ENCODE results near the gene PRAF2.
A peak's percentile ranks its signal among the peaks of the same experiment; 100 is the strongest.

The PRAF2 gene

DNA sequence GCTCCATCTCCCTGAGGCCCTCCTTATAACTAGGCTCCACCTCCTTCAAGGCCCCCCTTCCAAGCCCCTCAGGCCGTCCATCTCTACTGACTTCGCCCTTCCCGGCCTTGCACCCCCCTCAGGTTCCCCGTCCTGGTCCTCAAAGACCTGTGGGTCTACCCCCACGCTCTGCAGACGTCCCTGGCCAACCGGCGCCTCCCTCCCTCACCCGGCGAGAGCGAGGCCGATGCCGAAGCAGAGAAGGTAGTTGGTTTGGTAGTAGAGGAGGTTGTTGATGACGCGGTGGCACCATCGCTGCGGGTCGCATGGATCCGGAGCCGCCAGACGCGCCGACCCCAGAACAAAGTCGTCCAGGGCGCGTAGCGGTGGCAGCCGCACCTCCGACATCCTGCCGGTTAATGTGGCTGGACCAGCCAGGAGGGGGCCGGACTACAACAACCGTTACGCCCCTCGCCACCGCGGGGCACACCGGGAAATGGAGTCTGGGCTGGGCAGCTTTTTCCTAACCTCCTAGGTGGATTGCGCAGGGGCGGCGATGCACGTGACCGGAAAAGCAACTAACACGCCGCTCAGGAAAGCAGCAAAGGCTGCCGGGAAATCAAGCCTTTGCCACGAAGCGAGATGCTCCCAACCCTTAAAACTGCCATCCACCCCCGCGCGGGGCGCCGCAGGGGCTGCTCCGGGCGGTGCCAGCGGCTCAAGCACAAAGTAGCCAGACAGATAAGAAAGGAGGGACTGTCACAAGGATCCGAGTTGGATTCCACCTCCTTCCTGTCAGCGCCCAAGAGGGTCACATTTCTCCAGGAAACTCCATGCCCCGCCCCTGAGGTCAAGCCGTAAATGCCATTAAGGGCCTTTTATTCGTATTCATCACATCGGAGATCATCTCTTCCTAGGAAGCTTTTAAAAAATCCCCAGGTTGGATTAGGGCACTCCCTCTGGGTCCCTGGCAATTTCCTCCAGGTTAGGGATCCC, at the start of gene PRAF2:
PRAF2 (minus strand) TSS at position 402 of the 975 bp plus-strand sequence; CDS start at position 387, 15 bp downstream.
- peak; percentile 87 for DNase-seq

DNA sequence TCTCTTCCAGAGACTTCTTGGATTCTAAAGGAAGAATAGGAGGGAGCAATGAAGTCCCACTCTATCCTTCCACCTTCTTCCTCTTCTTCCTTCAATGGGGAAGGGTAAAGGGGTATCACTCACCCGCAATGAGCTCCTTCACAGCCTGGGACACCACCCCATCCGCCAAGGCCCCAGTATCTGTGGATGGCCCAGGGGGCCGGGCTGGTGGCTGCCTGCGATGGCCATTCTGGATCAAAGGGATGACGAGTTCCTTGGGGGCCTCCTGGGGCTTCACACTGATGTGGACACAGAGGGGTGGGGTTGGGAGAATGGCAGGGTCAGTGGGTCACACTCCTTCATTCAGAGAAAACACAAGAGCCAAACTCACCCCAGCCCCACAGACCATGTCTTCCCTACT, 48.7 kb upstream of the PRAF2 start:
- DNase-seq: no peak

GRCh38 chrX:49120091-49120490, 46.3 kb upstream of the PRAF2 start:
- peak; percentile 27 for DNase-seq

DNA sequence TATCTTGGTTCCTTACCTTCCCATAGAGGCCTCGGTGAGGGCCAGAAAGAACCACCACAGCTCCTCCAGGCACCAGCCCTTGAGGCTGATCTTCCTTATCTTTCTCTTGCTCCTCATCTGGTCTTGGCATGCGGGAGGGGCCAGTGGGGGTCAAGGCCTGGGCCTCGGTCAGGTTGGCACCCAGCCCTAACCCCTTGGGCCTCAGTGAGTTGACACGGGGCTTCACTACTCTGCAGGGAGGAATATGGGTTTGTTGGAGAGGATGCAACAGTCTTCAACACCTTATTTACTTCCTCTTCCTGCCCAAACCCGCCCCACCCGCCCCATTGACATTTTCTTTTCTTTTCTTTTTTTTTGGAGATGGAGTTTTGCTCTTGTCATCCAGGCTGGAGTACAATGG, 43.8 kb upstream of the PRAF2 start:
- DNase-seq: no peak

GRCh38 chrX:49116716-49117115, 42.9 kb upstream of the PRAF2 start:
- DNase-seq: no peak

GRCh38 chrX:49116076-49116475, 42.3 kb upstream of the PRAF2 start:
- no peak for DNase-seq

GRCh38 chrX:49111791-49112190, 38.0 kb upstream of the PRAF2 start:
- no peak for DNase-seq

GRCh38 chrX:49110417-49110816, 36.6 kb upstream of the PRAF2 start:
- DNase-seq: no peak

GRCh38 chrX:49108641-49109040, 34.8 kb upstream of the PRAF2 start:
- no peak for DNase-seq

DNA sequence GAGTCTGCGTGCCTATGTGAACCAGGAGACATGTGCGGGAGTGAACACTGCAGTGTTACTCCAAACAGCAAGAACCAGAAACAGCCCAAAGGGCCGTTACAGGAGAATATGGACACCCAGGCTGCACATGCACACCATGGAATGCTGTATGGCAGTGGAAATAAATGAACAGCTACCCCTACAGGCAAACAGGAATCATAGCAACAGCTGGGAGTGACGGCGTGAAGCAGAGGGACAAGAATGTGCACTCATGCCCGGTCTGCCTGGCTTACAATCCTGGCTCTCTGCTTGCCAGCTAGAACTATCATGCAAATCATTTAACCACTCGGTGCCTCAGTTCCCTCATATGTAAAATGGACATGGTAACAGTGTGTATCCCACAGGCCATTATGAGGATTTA, 33.1 kb upstream of the PRAF2 start:
- peak; percentile 31 for DNase-seq

DNA sequence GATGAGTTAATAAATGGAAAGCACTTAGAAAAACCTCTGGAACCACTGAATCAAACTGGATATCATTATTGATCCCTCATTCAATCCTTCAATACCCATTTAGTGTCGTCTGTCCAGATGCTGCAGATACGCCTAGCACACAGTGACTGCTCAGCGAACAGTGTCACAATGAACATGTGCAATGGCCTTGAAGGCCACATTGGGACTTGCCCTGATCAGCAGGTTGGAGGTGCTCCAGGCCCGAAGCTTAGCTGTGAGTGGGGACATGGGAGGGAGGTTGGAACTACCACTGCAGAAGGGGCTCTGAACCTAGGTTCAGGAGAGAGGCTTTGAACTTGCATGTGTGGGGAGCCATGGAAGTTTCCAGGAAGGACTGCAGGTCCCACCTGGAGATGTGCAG, 32.5 kb upstream of the PRAF2 start:
- no peak for DNase-seq

- no peak for DNase-seq
These were observed 29.8 kb upstream of the PRAF2 start for GRCh38 chrX:49103637-49104036.

GRCh38 chrX:49102190-49102589, 28.4 kb upstream of the PRAF2 start:
- no peak for DNase-seq

DNA sequence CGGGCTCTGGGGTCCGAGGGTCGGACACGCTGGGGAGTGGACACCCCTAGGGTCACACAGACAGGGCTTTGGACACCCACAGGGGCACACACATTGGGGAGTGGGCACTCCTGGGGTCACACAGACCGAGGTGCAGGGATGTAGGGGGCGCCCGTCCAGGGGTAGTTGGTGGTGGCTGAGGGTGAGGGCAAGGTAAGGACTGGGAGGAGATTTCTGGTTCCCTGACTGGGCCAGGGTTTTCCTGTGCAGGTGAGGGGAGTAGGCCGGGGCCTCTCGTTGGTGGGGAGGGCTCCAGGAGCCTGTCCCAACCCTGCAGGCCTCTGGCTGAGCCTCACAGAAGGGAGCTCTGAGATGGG, 27.8 kb upstream of the PRAF2 start:
- no peak for DNase-seq

DNA sequence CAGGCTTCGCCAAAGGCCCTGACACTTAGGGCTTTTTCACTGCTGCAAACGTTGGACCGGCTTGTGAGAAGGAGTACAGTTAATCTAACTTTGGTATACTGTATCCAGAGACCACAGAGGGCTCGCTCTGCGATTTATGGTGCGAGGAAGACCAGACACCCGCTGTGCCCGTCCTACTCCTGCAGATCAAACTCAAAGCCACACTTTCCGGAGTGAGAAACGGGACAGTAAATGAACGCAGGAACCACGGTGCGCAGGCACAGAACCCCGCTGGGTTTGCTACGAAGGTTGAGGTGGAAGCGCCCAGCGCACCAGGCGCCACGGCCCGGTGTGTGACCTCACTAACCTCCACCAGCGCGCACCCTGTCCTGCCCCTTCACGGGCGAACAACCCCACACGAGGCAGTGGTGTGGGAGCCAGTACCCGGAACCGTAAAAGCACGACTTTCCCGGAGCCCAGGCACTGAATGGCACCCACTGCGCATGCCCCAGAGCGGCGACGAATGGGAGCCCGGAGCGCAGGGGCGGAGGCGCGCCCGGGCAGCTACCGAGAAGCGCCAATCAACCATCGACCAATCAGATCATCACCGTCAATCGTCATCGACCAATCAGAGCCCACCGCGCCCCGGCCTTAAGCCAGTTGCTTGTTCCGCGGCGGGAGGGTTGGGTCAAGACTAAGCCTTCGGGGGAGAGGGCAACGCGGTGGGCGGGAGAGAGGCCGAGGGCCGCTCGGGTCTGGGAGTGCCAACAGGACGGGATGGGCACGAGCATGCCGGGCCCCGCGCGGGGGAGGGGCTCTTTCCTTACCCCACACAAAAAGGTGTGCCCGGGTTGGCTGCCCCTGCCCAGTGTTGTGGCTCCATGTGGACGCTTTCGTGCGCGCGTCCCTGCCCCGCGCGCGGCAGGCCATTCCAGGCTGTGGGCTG, 27.2 kb upstream of the PRAF2 start:
- DNase-seq: peak; percentile 94

GRCh38 chrX:49096419-49096818, 22.6 kb upstream of the PRAF2 start:
- DNase-seq: no peak

GRCh38 chrX:49089553-49089952, 15.8 kb upstream of the PRAF2 start:
- DNase-seq: no peak

DNA sequence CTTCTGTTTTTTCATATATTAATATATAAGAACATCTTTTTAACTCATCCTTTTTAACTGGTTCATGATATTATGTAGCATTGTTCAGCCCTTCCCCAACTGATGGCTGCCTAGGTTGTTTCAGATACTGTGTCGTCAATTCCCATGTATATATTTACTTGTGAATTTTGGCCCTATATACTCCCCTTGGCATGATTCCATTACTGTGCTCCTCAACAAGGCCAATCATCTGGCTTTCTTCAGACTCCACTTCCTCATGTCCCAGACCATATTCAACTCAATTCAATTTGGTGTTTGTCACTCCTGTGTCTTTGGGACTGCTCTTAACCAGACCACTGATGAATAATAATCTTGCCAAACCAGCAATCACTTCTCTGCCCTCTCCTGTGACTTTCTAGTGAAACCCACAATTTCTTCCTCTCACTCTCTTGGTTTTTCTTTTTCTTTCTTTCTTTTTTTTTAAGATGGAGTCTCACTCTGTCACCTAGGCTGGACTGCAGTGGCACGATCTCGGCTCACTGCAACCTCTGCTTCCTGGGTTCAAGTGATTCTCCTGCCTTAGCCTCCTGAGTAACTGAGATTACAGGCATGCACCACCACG, 8.6 kb upstream of the PRAF2 start:
- peak; percentile 28 for DNase-seq

DNA sequence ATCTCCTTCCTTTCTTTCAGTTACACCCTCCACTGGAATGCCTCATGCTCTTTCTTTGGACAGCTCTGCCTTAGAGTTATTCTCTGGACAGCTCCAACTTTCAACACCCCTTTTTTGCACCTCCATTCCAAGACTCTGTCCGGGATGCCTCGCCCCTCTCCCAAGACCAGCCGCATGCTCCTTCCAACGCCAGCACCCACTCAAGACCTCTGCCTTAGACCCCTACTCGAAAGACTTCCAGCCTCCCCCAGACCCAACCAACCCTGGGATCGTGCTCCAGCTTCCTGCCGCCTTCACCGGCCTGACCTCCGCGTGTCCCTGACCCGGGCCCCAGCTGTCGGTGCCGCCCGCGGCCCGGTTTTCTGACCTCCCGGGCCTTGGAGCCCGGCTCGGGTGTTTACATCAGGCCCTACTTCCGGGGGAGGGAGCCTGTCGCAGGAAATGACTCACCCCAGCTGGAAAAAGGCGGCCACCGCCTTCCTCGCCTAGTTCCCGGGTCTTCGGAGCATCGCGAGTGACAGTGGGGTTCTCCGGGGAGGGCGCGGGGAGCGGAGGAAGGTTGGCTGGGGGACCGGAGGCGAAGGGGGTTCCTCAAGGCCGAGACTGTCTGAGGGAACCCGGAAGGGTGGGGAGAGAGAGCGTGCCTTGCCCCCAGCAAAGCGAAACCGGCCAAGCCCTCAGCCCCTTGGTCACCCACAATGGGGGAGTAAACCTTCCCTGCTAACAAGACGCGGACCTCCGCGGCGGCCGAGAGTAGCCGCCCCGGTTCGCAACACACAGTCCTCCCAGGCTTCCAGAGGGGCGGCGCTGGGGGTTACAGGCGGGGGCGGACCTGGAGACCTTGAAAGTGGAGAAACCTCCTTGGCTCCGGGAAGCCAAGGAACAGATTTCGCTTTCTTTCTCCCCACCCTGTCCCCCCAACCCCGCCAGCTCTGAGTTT, 6.0 kb upstream of the PRAF2 start, which contains the start of gene WDR45:
WDR45 (minus strand) TSS at position 399 of the 940 bp plus-strand sequence. CDS start 1,792 bp downstream, outside the sequence.
- peak; percentile 49 for DNase-seq

DNA sequence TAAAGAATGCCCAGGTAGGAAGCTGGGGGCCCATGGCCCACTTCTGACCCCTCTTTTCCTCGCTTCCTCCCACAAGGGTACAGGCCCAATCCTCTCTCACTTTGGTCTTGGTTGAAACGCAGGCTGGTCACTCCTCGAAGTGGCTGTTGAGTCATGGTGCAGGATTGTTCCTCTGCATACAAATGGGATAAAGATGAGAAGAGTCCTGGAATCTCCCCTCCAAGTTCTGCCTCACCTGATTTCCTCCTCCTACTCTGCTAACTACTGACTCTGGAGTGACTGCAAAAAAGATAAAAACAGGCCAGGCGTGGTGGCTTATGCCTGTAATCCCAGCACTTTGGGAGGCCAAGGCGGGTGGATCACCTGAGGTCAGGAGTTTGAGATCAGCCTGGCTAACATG, 4.1 kb upstream of the PRAF2 start:
- no peak for DNase-seq

DNA sequence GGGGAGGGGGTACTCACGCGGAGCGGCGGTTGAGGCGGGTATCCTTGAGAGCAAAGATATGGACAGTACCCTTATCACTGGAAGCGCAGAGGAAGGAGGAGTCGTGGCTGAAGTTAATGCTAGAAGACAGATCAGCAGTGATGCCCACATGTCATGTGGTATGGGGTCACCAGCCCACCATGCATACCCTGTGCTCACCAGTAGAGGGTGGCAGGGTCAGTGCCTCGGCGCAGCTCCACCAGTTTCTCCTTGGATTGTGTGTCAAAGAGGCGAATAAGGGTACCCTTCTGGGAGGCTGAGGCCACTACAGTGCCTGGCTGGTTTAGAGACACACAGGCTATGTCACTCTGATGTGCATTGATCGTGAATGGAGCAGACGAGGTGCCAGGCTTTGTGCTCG, 1.5 kb upstream of the PRAF2 start:
- no peak for DNase-seq

GRCh38 chrX:49072712-49073095, 1.1 kb downstream of the PRAF2 start:
- no peak for DNase-seq

Measured in MV-4-11 (cell line).